ENCODE data around the gene SLC29A2.
A peak's percentile ranks its signal among the peaks of the same experiment; 100 is the strongest.

The SLC29A2 gene

GRCh38 chr11:66409226-66409625, 37.7 kb upstream of the SLC29A2 start:
- H3K36me3 ChIP-seq (ENCODE audit: control insufficient read depth in 2 of 2, insufficient read depth in 1 of 2, low read length in 2 of 2): no peaks in the 10 kb centered on the region
- ChIA-PET POLR2A (interaction anchor here (1.0 to 1.4 kb wide), 4 partner anchors 9 to 30 kb away, joined by 4 to 7 read pairs (median 6); partner anchors contain the start of genes MRPL11 and NPAS4), CTCF (interaction anchor here (0.5 to 5.2 kb wide), 27 partner anchors 9 to 425 kb away, joined by 3 to 79 read pairs (median 5); partner anchors contain the start of genes MRPL11, NPAS4, PELI3 and RBM4B)
- TF ChIP-seq ZNF777 (tag by site-specific recombination; IDR thresholded peaks at IDR 0.05; ENCODE audit: borderline replicate concordance): no peak
- no peaks in the 10 kb centered on the region for H3K9me3 ChIP-seq (ENCODE audit: control insufficient read depth, insufficient read depth, low read depth, low read length)
- H3K4me1 ChIP-seq (ENCODE audit: control insufficient read depth, insufficient read depth, low read length): no peaks in the 10 kb centered on the region
- H3K27ac ChIP-seq (ENCODE audit: extremely low read depth, low read depth, low read length): no peak overlapping the region
- H3K4me3 ChIP-seq (ENCODE audit: low read depth, low read length): no peak overlapping the region

GRCh38 chr11:66408488-66409214, 37.1 kb upstream of the SLC29A2 start:
- no peaks in the 10 kb centered on the region for H3K9me3 ChIP-seq (ENCODE audit: control insufficient read depth, insufficient read depth, low read depth, low read length)
- no peak overlapping the region for H3K27ac ChIP-seq (ENCODE audit: extremely low read depth, low read depth, low read length)
- H3K4me1 ChIP-seq (ENCODE audit: control insufficient read depth, insufficient read depth, low read length): no peaks in the 10 kb centered on the region
- ChIA-PET POLR2A (interaction anchor here (1.0 to 1.4 kb wide), 4 partner anchors 9 to 30 kb away, joined by 4 to 7 read pairs (median 6); partner anchors contain the start of genes MRPL11 and NPAS4), CTCF (interaction anchor here (0.5 to 5.2 kb wide), 30 partner anchors 9 to 419 kb away, joined by 3 to 79 read pairs (median 4); partner anchors contain the start of genes ACTN3, BRMS1, MRPL11 and NPAS4)
- peak overlapping the region; percentile 22 for H3K4me3 ChIP-seq (ENCODE audit: low read depth, low read length)
- H3K36me3 ChIP-seq (ENCODE audit: control insufficient read depth in 2 of 2, insufficient read depth in 1 of 2, low read length in 2 of 2): no peaks in the 10 kb centered on the region
- TF ChIP-seq ZNF10 (tag by site-specific recombination; IDR thresholded peaks at IDR 0.05): no peak
- TF ChIP-seq ZNF350 (tag by site-specific recombination; IDR thresholded peaks at IDR 0.05): no peak
- TF ChIP-seq ZNF654 (tag by site-specific recombination; IDR thresholded peaks at IDR 0.05; ENCODE audit: low read depth): peak; percentile 93
- no peak for TF ChIP-seq ZIC2 (tag by site-specific recombination; IDR thresholded peaks at IDR 0.05)
- TF ChIP-seq ZNF76 (tag by site-specific recombination; IDR thresholded peaks at IDR 0.05; ENCODE audit: borderline replicate concordance, low read depth): 0 out of 2 replicates have a peak, but pooled peaks have one; percentile 44
- no peak for TF ChIP-seq ZNF830 (tag by site-specific recombination; IDR thresholded peaks at IDR 0.05; ENCODE audit: low read depth)
- no peak for TF ChIP-seq OSR2 (tag by site-specific recombination; IDR thresholded peaks at IDR 0.05)
- no peak for TF ChIP-seq ZNF311 (tag by site-specific recombination; IDR thresholded peaks at IDR 0.05; ENCODE audit: borderline replicate concordance)
- TF ChIP-seq ZNF660 (tag by site-specific recombination; IDR thresholded peaks at IDR 0.05): peak; percentile 77
- no peak for TF ChIP-seq PBX3 (CRISPR knock-in tag; IDR thresholded peaks at IDR 0.05)
- TF ChIP-seq, protein P1, sequence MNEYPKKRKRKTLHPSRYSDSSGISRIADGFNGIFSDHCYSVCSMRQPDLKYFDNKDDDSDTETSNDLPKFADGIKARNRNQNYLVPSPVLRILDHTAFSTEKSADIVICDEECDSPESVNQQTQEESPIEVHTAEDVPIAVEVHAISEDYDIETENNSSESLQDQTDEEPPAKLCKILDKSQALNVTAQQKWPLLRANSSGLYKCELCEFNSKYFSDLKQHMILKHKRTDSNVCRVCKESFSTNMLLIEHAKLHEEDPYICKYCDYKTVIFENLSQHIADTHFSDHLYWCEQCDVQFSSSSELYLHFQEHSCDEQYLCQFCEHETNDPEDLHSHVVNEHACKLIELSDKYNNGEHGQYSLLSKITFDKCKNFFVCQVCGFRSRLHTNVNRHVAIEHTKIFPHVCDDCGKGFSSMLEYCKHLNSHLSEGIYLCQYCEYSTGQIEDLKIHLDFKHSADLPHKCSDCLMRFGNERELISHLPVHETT (tag by site-specific recombination; IDR thresholded peaks at IDR 0.05): no peak
- TF ChIP-seq TCF7L2 (IDR thresholded peaks at IDR 0.05; ENCODE audit: borderline replicate concordance, low read depth, low read length): no peak
- no peak for TF ChIP-seq GFI1B (tag by site-specific recombination; IDR thresholded peaks at IDR 0.05)
- TF ChIP-seq ATF2 (tag by site-specific recombination; IDR thresholded peaks at IDR 0.05; ENCODE audit: low read depth): no peak
- TF ChIP-seq SP3 (tag by site-specific recombination; IDR thresholded peaks at IDR 0.05): 0 out of 2 replicates have a peak, but pooled peaks have one; percentile 13
- TF ChIP-seq ZNF513 (tag by site-specific recombination; IDR thresholded peaks at IDR 0.05): no peak
- TF ChIP-seq AEBP2 (tag by site-specific recombination; IDR thresholded peaks at IDR 0.05; ENCODE audit: borderline replicate concordance): no peak
- peak; percentile 74; the same call in 1 of the 2 replicates for TF ChIP-seq ZNF501 (tag by site-specific recombination; IDR thresholded peaks at IDR 0.05)
- 0 out of 2 replicates have a peak, but pooled peaks have one; percentile 36 for TF ChIP-seq ZNF677 (tag by site-specific recombination; IDR thresholded peaks at IDR 0.05)
- TF ChIP-seq ZNF157 (tag by site-specific recombination; IDR thresholded peaks at IDR 0.05): no peak
- TF ChIP-seq ZBTB21 (tag by site-specific recombination; IDR thresholded peaks at IDR 0.05): no peak
- no peak for TF ChIP-seq ZNF266 (tag by site-specific recombination; IDR thresholded peaks at IDR 0.05; ENCODE audit: low read depth)
- TF ChIP-seq ZNF114 (tag by site-specific recombination; IDR thresholded peaks at IDR 0.05): no peak
- TF ChIP-seq ZNF274 (IDR thresholded peaks at IDR 0.05; ENCODE audit: low read length): no peak
- TF ChIP-seq ZNF274 (tag by site-specific recombination; IDR thresholded peaks at IDR 0.05; ENCODE audit: borderline replicate concordance): no peak
- TF ChIP-seq HOXD13 (CRISPR knock-in tag; IDR thresholded peaks at IDR 0.05; ENCODE audit: borderline replicate concordance): no peak

All from HEK293 (cell line).